ENCODE results near the gene TNFSF13B. TPM values are rescaled to one million over a fixed set of nuclear protein-coding genes. Genes with fewer than 3 reads are reported as not detected.

TNFSF13B gene
- polyA plus RNA-seq, 1 donor from 2014 or later, result 0.50 TPM

GRCh38 chr13:108349269-108349668 lies 79.8 kb downstream of the TNFSF13B start:
- H4K20me1 ChIP-seq (ENCODE audit: insufficient read depth), result no peaks in the 10 kb centered on the region
- no peaks in the 10 kb centered on the region for H3K36me3 ChIP-seq (ENCODE audit: insufficient read depth, low read length)
- no peak overlapping the region for H3K4me2 ChIP-seq (ENCODE audit: low read length)
- no peaks in the 10 kb centered on the region for H3K9me3 ChIP-seq (ENCODE audit: low read length)
- no peaks in the 10 kb centered on the region for H3K27me3 ChIP-seq (ENCODE audit: insufficient read depth, low read depth, low read length)
- no peak overlapping the region for H3K9ac ChIP-seq (ENCODE audit: low read length)
- TF ChIP-seq REST (IDR thresholded peaks at IDR 0.05; ENCODE audit: borderline replicate concordance), result no peak
- no peaks in the 10 kb centered on the region for H3K79me2 ChIP-seq (replicated peaks; ENCODE audit: insufficient read depth, low read length)
- H3K27ac ChIP-seq (ENCODE audit: low read length), result no peak overlapping the region
- no peak overlapping the region for H3K4me3 ChIP-seq (ENCODE audit: low read length)
- no peaks in the 10 kb centered on the region for H3F3A ChIP-seq (ENCODE audit: insufficient read depth, low read length, poor library complexity, severe bottlenecking)
- H2AFZ ChIP-seq (ENCODE audit: low read depth, low read length), result no peak overlapping the region
- H3K9me2 ChIP-seq (ENCODE audit: insufficient read depth, low read length), result no peaks in the 10 kb centered on the region

DNA sequence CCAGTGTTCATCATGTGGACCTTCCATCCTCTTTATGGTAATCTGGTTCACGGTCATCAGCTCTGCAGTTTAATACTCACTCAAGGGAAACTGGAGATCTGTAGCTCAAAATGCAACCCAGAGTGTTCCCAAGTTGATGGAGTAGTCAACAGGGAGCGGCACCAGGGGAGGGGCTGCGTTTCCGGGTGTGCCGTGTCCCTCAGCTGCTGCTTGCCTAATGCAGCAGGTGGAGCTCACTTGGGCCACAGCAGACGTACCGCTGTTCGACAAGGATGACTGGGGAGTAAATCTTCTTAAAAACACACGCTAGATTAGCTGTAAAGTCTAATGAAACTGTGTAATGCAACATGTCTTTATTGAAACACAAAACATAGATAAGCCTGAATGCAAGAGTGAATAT lies 81.1 kb downstream of the TNFSF13B start:
- no peak overlapping the region for H2AFZ ChIP-seq (ENCODE audit: low read depth, low read length)
- no peaks in the 10 kb centered on the region for H3K79me2 ChIP-seq (replicated peaks; ENCODE audit: insufficient read depth, low read length)
- H3K27me3 ChIP-seq (ENCODE audit: insufficient read depth, low read depth, low read length), result no peaks in the 10 kb centered on the region
- no peaks in the 10 kb centered on the region for H3K9me3 ChIP-seq (ENCODE audit: low read length)
- H3K36me3 ChIP-seq (ENCODE audit: insufficient read depth, low read length), result no peaks in the 10 kb centered on the region
- H3K27ac ChIP-seq (ENCODE audit: low read length), result no peak overlapping the region
- H3K4me3 ChIP-seq (ENCODE audit: low read length), result no peak overlapping the region
- TF ChIP-seq TAF1 (IDR thresholded peaks at IDR 0.05; ENCODE audit: low read depth) (no peak), EZH2 (IDR thresholded peaks at IDR 0.05; ENCODE audit: borderline replicate concordance, insufficient read depth, low read length, poor library complexity, severe bottlenecking) (no peak), RAD21 (conservative IDR thresholded peaks at IDR 0.05) (no peak), CTCF (IDR thresholded peaks at IDR 0.05; ENCODE audit: poor library complexity, severe bottlenecking) (no peak), MXI1 (conservative IDR thresholded peaks at IDR 0.05; ENCODE audit: poor library complexity, severe bottlenecking) (no peak), SMC3 (conservative IDR thresholded peaks at IDR 0.05; ENCODE audit: poor library complexity) (no peak), REST (IDR thresholded peaks at IDR 0.05; ENCODE audit: borderline replicate concordance) (no peak), EP300 (conservative IDR thresholded peaks at IDR 0.05; ENCODE audit: poor library complexity, severe bottlenecking) (no peak), POLR2AphosphoS5 (IDR thresholded peaks at IDR 0.05) (no peak)
- no peaks in the 10 kb centered on the region for H3K9me2 ChIP-seq (ENCODE audit: insufficient read depth, low read length)
- H4K20me1 ChIP-seq (ENCODE audit: insufficient read depth), result no peaks in the 10 kb centered on the region
- no peaks in the 10 kb centered on the region for H3F3A ChIP-seq (ENCODE audit: insufficient read depth, low read length, poor library complexity, severe bottlenecking)
- no peak overlapping the region for H3K9ac ChIP-seq (ENCODE audit: low read length)
- H3K4me2 ChIP-seq (ENCODE audit: low read length), result no peak overlapping the region
